Measurements from ENCODE around the gene RAB7A.
"Not testable (repeated sequence)": the region's sequence is repeated elsewhere in the genome, so short reads cannot be mapped to it uniquely, and the experiment has no call there.

The RAB7A gene

GRCh38 chr3:128712848-128713247, 13.1 kb upstream of the RAB7A start:
- DNase-seq, result no peak

GRCh38 chr3:128714887-128715491, 11.0 kb upstream of the RAB7A start:
- no peak for DNase-seq

- DNase-seq, result not testable (repeated sequence)
These were observed 7.1 kb upstream of the RAB7A start for GRCh38 chr3:128718892-128719291.

GRCh38 chr3:128720891-128721290, 5.1 kb upstream of the RAB7A start:
- no peak for DNase-seq

- no peak for DNase-seq
These were observed 2.5 kb upstream of the RAB7A start for GRCh38 chr3:128723477-128723876.

GRCh38 chr3:128725547-128726022, 398 bp upstream of the RAB7A start:
- DNase-seq, result no peak

- no peak for DNase-seq
These were observed 1.1 kb downstream of the RAB7A start for GRCh38 chr3:128727059-128727458.

GRCh38 chr3:128727485-128727884, 1.5 kb downstream of the RAB7A start:
- DNase-seq, result no peak

- DNase-seq, result no peak
These were observed 2.0 kb downstream of the RAB7A start for GRCh38 chr3:128727996-128728395.

- DNase-seq, result not testable (repeated sequence)
These were observed 2.5 kb downstream of the RAB7A start for GRCh38 chr3:128728521-128728920.

- DNase-seq, result no peak
These were observed 4.5 kb downstream of the RAB7A start for GRCh38 chr3:128730471-128730870.

GRCh38 chr3:128734523-128735189, 8.7 kb downstream of the RAB7A start:
- DNase-seq, result no peak

GRCh38 chr3:128735287-128735686, 9.3 kb downstream of the RAB7A start:
- no peak for DNase-seq

- DNase-seq, result no peak
These were observed 9.9 kb downstream of the RAB7A start for GRCh38 chr3:128735884-128736283.

- DNase-seq, result no peak
These were observed 10.6 kb downstream of the RAB7A start for GRCh38 chr3:128736601-128737000.

- no peak for DNase-seq
These were observed 14.6 kb downstream of the RAB7A start for GRCh38 chr3:128740621-128741020.

GRCh38 chr3:128742821-128743594, 17.0 kb downstream of the RAB7A start:
- no peak for DNase-seq

GRCh38 chr3:128745742-128746141, 19.8 kb downstream of the RAB7A start:
- no peak for DNase-seq

- no peak for DNase-seq
These were observed 20.9 kb downstream of the RAB7A start for GRCh38 chr3:128746881-128747280.

- DNase-seq, result no peak
These were observed 22.6 kb downstream of the RAB7A start for GRCh38 chr3:128748557-128748956.

- no peak for DNase-seq
These were observed 23.1 kb downstream of the RAB7A start for GRCh38 chr3:128749035-128749434.

GRCh38 chr3:128749561-128749960, 23.6 kb downstream of the RAB7A start:
- DNase-seq, result not testable (repeated sequence)

- DNase-seq, result no peak
These were observed 27.7 kb downstream of the RAB7A start for GRCh38 chr3:128753715-128754114.

GRCh38 chr3:128760042-128760441, 34.1 kb downstream of the RAB7A start:
- DNase-seq, result no peak
